GM23338 (cell line): Measurements from ENCODE around the gene PLXNA2. TPM values are rescaled to one million over a fixed set of nuclear protein-coding genes. Genes with fewer than 3 reads are reported as not detected.

Source experiments
- ATAC-seq: fragments of 200-7000 bp; cut with Tn5 transposase; 3 replicates; pipeline ENCODE4 v1.9.1; 2020
- DNase-seq: peaks from one replicate; pipeline ENCODE4 v3.0.0-alpha.2; 2015; ENCODE audit warnings: low spot score
- H2AFZ ChIP-seq: fragments of 200-600 bp; sonication (generic); 2 replicates; pipeline ENCODE4 v1.8.0; 2016; ENCODE audit warnings: antibody characterized with exemption, mild to moderate bottlenecking, moderate library complexity
- H3F3A ChIP-seq: fragments of 200-600 bp; sonication (generic); replicated peaks from 2 replicates; pipeline ENCODE4 v1.8.0; 2017; ENCODE audit warnings: antibody characterized with exemption, mixed run types, low read depth
- H3K27ac ChIP-seq: fragments of 200-600 bp; sonication (generic); 2 replicates; pipeline ENCODE4 v1.6.1; 2016; ENCODE audit warnings: low read depth
- H3K27me3 ChIP-seq: fragments of 200-600 bp; sonication (generic); 2 replicates; pipeline ENCODE4 v1.8.0; 2016; ENCODE audit warnings: mild to moderate bottlenecking, mixed run types, moderate library complexity; ENCODE audit not compliant: insufficient read depth
- H3K36me3 ChIP-seq: fragments of 200-600 bp; sonication (generic); 2 replicates; pipeline ENCODE4 v1.8.0; 2016; ENCODE audit warnings: mild to moderate bottlenecking; ENCODE audit not compliant: insufficient read depth
- H3K4me1 ChIP-seq: fragments of 200-600 bp; sonication (generic); 2 replicates; pipeline ENCODE4 v1.8.0; 2016; ENCODE audit warnings: mild to moderate bottlenecking, moderate library complexity; ENCODE audit not compliant: insufficient read depth
- H3K4me2 ChIP-seq: fragments of 200-600 bp; sonication (generic); 2 replicates; pipeline ENCODE4 v1.7.1; 2017; ENCODE audit warnings: mixed run types
- H3K4me3 ChIP-seq: fragments of 200-600 bp; sonication (generic); 2 replicates; pipeline ENCODE4 v1.6.1; 2016; ENCODE audit warnings: mixed run types
- H3K79me2 ChIP-seq: fragments of 200-600 bp; sonication (generic); replicated peaks from 2 replicates; pipeline ENCODE4 v1.8.0; 2017; ENCODE audit warnings: mild to moderate bottlenecking; ENCODE audit not compliant: insufficient read depth
- H3K9me2 ChIP-seq: fragments of 200-600 bp; sonication (generic); 2 replicates; pipeline ENCODE4 v1.8.0; 2017; ENCODE audit not compliant: insufficient read depth
- H4K20me1 ChIP-seq: fragments of 200-600 bp; sonication (generic); replicated peaks from 2 replicates; pipeline ENCODE4 v1.8.0; 2017; ENCODE audit warnings: mild to moderate bottlenecking; ENCODE audit not compliant: insufficient read depth
- H3K27ac Mint-ChIP-seq: 2 replicates; pipeline ENCODE4 v1.8.0; 2020; ENCODE audit warnings: inconsistent platforms, mild to moderate bottlenecking, moderate library complexity, mixed read lengths
- H3K27me3 Mint-ChIP-seq: 3 replicates; pipeline ENCODE4 v1.8.0; 2022; ENCODE audit warnings: low read depth, mild to moderate bottlenecking, moderate library complexity, mixed read lengths, inconsistent platforms; ENCODE audit not compliant: insufficient read depth, poor library complexity
- H3K36me3 Mint-ChIP-seq: 3 replicates; pipeline ENCODE4 v1.8.0; 2021; ENCODE audit warnings: low read depth, mild to moderate bottlenecking, inconsistent platforms, moderate library complexity, mixed read lengths
- H3K4me1 Mint-ChIP-seq: 3 replicates; pipeline ENCODE4 v1.8.0; 2020; ENCODE audit warnings: mild to moderate bottlenecking, inconsistent platforms, mixed read lengths
- H3K4me3 Mint-ChIP-seq: 3 replicates; pipeline ENCODE4 v1.8.0; 2021; ENCODE audit warnings: moderate library complexity, mild to moderate bottlenecking, inconsistent platforms, mixed read lengths
- H3K9me3 Mint-ChIP-seq: 3 replicates; pipeline ENCODE4 v1.8.0; 2020; ENCODE audit warnings: moderate library complexity, mild to moderate bottlenecking, inconsistent platforms, mixed read lengths
- EZH2 ChIP-seq: fragments of 200-600 bp; sonication (generic); IDR thresholded peaks from one replicate; pipeline ENCODE4 v1.8.0; 2017; ENCODE audit warnings: antibody characterized with exemption, mild to moderate bottlenecking, low read depth; ENCODE audit not compliant: unreplicated experiment
- EZH2phosphoT487 ChIP-seq: fragments of 200-600 bp; sonication (generic); IDR thresholded peaks from one replicate; pipeline ENCODE4 v1.8.1; 2018; ENCODE audit warnings: antibody characterized with exemption; ENCODE audit not compliant: unreplicated experiment
- POLR2AphosphoS5 ChIP-seq: IDR thresholded peaks from 2 replicates; pipeline ENCODE4 v1.6.1; 2016; ENCODE audit warnings: antibody characterized with exemption, low read depth
- ZNF114 ChIP-seq: fragments of 250-450 bp; sonication (Bioruptor Pico); IDR thresholded peaks from 2 replicates; pipeline ENCODE4 v1.5.0; 2020; ENCODE audit warnings: mild to moderate bottlenecking, moderate library complexity
- polyA plus RNA-seq: library from polyadenylated mRNA; unstranded; fragments of >200 nt; fragmentation: Nextera tagmentation; extraction: Ambion mirVana; gene quantifications from 2 replicates; pipeline ENCODE4 v1.2.1, GENCODE V29; 2016
- total RNA-seq: library from RNA; depleted of rRNA; stranded (reverse); fragments of >200 nt; shearing (Covaris generic); gene quantifications from 2 replicates; pipeline ENCODE4 v1.2.3, GENCODE V29; 2014
- TF ChIP-seq, protein P1 (sequence below), 2 experiments: fragments of 200-600 bp in 1 of 2; sonication (generic) in 1 of 2; conservative IDR thresholded peaks; 2 replicates each; pipeline versions ENCODE4 v1.5.1 to v1.6.1; 2016 to 2017; ENCODE audit warnings: antibody characterized with exemption in 2 of 2, low read depth in 2 of 2, mild to moderate bottlenecking in 2 of 2, moderate library complexity in 1 of 2
- TF ChIP-seq, protein P2 (sequence below): fragments of 250-450 bp; sonication (Bioruptor Pico); IDR thresholded peaks from 2 replicates; pipeline ENCODE4 v1.5.0; 2020; ENCODE audit warnings: mild to moderate bottlenecking, moderate library complexity
- TF ChIP-seq, protein P3 (sequence below): IDR thresholded peaks from 2 replicates; pipeline ENCODE4 v1.6.1; 2016; ENCODE audit warnings: antibody characterized with exemption

The PLXNA2 gene
- total and polyA plus RNA-seq, 2 experiments from 2014 or later: 0.40 to 1.8 TPM

DNA sequence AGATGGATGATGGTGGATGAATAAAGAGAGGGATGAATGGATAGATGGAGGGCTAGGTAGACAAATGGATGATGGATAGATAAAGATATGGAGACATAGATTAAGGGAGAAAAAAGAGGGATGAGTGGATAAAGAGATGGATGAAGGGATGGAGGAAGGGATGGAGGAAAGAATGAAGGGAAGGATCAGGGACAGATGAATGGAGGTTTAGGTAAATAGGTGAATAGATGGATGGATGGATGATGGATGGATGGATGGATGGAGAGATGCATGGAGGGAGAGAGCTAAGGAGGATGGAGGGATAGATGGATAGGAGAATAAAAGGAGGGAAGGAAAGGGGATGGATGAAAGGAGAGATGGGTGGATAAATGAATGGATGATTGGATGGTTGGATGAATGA, 28.8 kb downstream of the PLXNA2 start:
- H3K4me1 ChIP-seq: no peaks in the 10 kb centered on the region
- H3K79me2 ChIP-seq: no peaks in the 10 kb centered on the region
- no peak overlapping the region for H2AFZ ChIP-seq
- no peak overlapping the region for H3K4me2 ChIP-seq
- no peak for DNase-seq
- H3K27ac Mint-ChIP-seq: no peak overlapping the region
- H3K27me3 ChIP-seq: no peaks in the 10 kb centered on the region
- ATAC-seq: no peak
- no peaks in the 10 kb centered on the region for H4K20me1 ChIP-seq
- no peaks in the 10 kb centered on the region; the same call in 1 of the 2 replicates for H3K9me2 ChIP-seq
- H3K27ac ChIP-seq: no peak overlapping the region
- no peak overlapping the region for H3K4me3 ChIP-seq
- H3K4me3 Mint-ChIP-seq: no peak overlapping the region
- peaks cover 11% of the 10 kb centered on the region; the same call in 2 of the 3 replicates for H3K4me1 Mint-ChIP-seq
- H3K36me3 ChIP-seq: no peaks in the 10 kb centered on the region
- TF ChIP-seq EZH2phosphoT487: no peak
- no peak for TF ChIP-seq ZNF114 (CRISPR knock-in tag)
- TF ChIP-seq, protein P1, sequence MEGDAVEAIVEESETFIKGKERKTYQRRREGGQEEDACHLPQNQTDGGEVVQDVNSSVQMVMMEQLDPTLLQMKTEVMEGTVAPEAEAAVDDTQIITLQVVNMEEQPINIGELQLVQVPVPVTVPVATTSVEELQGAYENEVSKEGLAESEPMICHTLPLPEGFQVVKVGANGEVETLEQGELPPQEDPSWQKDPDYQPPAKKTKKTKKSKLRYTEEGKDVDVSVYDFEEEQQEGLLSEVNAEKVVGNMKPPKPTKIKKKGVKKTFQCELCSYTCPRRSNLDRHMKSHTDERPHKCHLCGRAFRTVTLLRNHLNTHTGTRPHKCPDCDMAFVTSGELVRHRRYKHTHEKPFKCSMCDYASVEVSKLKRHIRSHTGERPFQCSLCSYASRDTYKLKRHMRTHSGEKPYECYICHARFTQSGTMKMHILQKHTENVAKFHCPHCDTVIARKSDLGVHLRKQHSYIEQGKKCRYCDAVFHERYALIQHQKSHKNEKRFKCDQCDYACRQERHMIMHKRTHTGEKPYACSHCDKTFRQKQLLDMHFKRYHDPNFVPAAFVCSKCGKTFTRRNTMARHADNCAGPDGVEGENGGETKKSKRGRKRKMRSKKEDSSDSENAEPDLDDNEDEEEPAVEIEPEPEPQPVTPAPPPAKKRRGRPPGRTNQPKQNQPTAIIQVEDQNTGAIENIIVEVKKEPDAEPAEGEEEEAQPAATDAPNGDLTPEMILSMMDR (conservative IDR thresholded peaks at IDR 0.05; ENCODE audit: low read depth in 2 of 2): no peak
- TF ChIP-seq POLR2AphosphoS5: no peak
- TF ChIP-seq, protein P2, sequence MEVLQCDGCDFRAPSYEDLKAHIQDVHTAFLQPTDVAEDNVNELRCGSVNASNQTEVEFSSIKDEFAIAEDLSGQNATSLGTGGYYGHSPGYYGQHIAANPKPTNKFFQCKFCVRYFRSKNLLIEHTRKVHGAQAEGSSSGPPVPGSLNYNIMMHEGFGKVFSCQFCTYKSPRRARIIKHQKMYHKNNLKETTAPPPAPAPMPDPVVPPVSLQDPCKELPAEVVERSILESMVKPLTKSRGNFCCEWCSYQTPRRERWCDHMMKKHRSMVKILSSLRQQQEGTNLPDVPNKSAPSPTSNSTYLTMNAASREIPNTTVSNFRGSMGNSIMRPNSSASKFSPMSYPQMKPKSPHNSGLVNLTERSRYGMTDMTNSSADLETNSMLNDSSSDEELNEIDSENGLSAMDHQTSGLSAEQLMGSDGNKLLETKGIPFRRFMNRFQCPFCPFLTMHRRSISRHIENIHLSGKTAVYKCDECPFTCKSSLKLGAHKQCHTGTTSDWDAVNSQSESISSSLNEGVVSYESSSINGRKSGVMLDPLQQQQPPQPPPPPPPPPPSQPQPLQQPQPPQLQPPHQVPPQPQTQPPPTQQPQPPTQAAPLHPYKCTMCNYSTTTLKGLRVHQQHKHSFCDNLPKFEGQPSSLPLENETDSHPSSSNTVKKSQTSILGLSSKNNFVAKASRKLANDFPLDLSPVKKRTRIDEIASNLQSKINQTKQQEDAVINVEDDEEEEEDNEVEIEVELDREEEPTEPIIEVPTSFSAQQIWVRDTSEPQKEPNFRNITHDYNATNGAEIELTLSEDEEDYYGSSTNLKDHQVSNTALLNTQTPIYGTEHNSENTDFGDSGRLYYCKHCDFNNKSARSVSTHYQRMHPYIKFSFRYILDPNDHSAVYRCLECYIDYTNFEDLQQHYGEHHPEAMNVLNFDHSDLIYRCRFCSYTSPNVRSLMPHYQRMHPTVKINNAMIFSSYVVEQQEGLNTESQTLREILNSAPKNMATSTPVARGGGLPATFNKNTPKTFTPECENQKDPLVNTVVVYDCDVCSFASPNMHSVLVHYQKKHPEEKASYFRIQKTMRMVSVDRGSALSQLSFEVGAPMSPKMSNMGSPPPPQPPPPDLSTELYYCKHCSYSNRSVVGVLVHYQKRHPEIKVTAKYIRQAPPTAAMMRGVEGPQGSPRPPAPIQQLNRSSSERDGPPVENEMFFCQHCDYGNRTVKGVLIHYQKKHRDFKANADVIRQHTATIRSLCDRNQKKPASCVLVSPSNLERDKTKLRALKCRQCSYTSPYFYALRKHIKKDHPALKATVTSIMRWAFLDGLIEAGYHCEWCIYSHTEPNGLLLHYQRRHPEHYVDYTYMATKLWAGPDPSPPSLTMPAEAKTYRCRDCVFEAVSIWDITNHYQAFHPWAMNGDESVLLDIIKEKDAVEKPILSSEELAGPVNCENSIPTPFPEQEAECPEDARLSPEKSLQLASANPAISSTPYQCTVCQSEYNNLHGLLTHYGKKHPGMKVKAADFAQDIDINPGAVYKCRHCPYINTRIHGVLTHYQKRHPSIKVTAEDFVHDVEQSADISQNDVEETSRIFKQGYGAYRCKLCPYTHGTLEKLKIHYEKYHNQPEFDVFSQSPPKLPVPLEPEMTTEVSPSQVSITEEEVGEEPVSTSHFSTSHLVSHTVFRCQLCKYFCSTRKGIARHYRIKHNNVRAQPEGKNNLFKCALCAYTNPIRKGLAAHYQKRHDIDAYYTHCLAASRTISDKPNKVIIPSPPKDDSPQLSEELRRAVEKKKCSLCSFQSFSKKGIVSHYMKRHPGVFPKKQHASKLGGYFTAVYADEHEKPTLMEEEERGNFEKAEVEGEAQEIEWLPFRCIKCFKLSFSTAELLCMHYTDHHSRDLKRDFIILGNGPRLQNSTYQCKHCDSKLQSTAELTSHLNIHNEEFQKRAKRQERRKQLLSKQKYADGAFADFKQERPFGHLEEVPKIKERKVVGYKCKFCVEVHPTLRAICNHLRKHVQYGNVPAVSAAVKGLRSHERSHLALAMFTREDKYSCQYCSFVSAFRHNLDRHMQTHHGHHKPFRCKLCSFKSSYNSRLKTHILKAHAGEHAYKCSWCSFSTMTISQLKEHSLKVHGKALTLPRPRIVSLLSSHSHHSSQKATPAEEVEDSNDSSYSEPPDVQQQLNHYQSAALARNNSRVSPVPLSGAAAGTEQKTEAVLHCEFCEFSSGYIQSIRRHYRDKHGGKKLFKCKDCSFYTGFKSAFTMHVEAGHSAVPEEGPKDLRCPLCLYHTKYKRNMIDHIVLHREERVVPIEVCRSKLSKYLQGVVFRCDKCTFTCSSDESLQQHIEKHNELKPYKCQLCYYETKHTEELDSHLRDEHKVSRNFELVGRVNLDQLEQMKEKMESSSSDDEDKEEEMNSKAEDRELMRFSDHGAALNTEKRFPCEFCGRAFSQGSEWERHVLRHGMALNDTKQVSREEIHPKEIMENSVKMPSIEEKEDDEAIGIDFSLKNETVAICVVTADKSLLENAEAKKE (CRISPR knock-in tag): no peak
- no peak for TF ChIP-seq EZH2
- TF ChIP-seq, protein P3, sequence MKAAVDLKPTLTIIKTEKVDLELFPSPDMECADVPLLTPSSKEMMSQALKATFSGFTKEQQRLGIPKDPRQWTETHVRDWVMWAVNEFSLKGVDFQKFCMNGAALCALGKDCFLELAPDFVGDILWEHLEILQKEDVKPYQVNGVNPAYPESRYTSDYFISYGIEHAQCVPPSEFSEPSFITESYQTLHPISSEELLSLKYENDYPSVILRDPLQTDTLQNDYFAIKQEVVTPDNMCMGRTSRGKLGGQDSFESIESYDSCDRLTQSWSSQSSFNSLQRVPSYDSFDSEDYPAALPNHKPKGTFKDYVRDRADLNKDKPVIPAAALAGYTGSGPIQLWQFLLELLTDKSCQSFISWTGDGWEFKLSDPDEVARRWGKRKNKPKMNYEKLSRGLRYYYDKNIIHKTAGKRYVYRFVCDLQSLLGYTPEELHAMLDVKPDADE: no peak
- no peaks in the 10 kb centered on the region for H3K36me3 Mint-ChIP-seq
- no peaks in the 10 kb centered on the region for H3F3A ChIP-seq
- H3K27me3 Mint-ChIP-seq: peaks cover 9% of the 10 kb centered on the region
- H3K9me3 Mint-ChIP-seq: no peaks in the 10 kb centered on the region; the same call in 2 of the 3 replicates
